CD14-positive monocyte (primary cell): Measurements from ENCODE around the gene FHIT. TPM values are rescaled to one million over a fixed set of nuclear protein-coding genes. Genes with fewer than 3 reads are reported as not detected.

Source experiments
- DNase-seq, 3 donors: peaks; one replicate each; pipeline ENCODE4 v3.0.0-alpha.2; 2011 to 2022
- H2AFZ ChIP-seq: 2 replicates; pipeline ENCODE4 v1.6.0; 2012; ENCODE audit warnings: mild to moderate bottlenecking, low read depth, low read length, inconsistent platforms; ENCODE audit not compliant: insufficient read depth, poor library complexity, severe bottlenecking
- H3K27ac ChIP-seq, 2 donors: 1 replicate in 1 of 2; 2 replicates in 1 of 2; pipeline ENCODE4 v1.5.1; 2012 to 2013; ENCODE audit warnings: low read length in 2 of 2, control low read depth in 1 of 2, inconsistent platforms in 1 of 2, low read depth in 1 of 2, mild to moderate bottlenecking in 1 of 2
- H3K27me3 ChIP-seq, 2 donors: one replicate each; pipeline versions ENCODE4 v1.6.0 to v1.6.1; 2011 to 2013; ENCODE audit warnings: low read length in 2 of 2; ENCODE audit not compliant: control insufficient read depth in 2 of 2, insufficient read depth in 2 of 2
- H3K36me3 ChIP-seq, 2 donors: replicated peaks in 1 of 2; 1 replicate in 1 of 2; 2 replicates in 1 of 2; pipeline versions ENCODE4 v1.5.1 to v1.6.1; 2012 to 2013; ENCODE audit warnings: low read length in 2 of 2, control low read depth in 1 of 2, inconsistent platforms in 1 of 2, mild to moderate bottlenecking in 1 of 2; ENCODE audit not compliant: insufficient read depth in 2 of 2, control insufficient read depth in 1 of 2
- H3K4me1 ChIP-seq, 2 donors: 1 replicate in 1 of 2; 2 replicates in 1 of 2; pipeline versions ENCODE4 v1.5.1 to v1.6.1; 2012 to 2013; ENCODE audit warnings: low read length in 2 of 2, control low read depth in 1 of 2, inconsistent platforms in 1 of 2, mild to moderate bottlenecking in 1 of 2, moderate library complexity in 1 of 2; ENCODE audit not compliant: insufficient read depth in 2 of 2, control insufficient read depth in 1 of 2
- H3K4me2 ChIP-seq: replicated peaks from 2 replicates; pipeline ENCODE3; 2012; ENCODE audit warnings: low read length, moderate library complexity, mild to moderate bottlenecking; ENCODE audit not compliant: poor library complexity, severe bottlenecking; ENCODE audit errors: extremely low read depth
- H3K4me3 ChIP-seq, 3 experiments: fragments of 200-600 bp in 1 of 3; sonication (generic) in 1 of 3; replicated peaks in 1 of 3; 1 replicate in 2 of 3; 2 replicates in 1 of 3; pipeline ENCODE4 v1.5.1; 2011 to 2013; ENCODE audit warnings: low read length in 3 of 3, mild to moderate bottlenecking in 3 of 3, control low read depth in 2 of 3, low read depth in 2 of 3, inconsistent platforms in 1 of 3, moderate library complexity in 1 of 3
- H3K79me2 ChIP-seq: 2 replicates; pipeline ENCODE4 v1.6.0; 2012; ENCODE audit warnings: mild to moderate bottlenecking, control low read depth, inconsistent platforms, low read length, moderate library complexity; ENCODE audit not compliant: insufficient read depth
- H3K9ac ChIP-seq: 2 replicates; pipeline ENCODE4 v1.6.0; 2017; ENCODE audit warnings: low read length, mild to moderate bottlenecking; ENCODE audit not compliant: insufficient read depth, poor library complexity, severe bottlenecking
- H3K9me3 ChIP-seq, 2 donors: replicated peaks in 1 of 2; 1 replicate in 1 of 2; 2 replicates in 1 of 2; pipeline versions ENCODE4 v1.5.1 to v1.6.1; 2012 to 2013; ENCODE audit warnings: low read length in 2 of 2, control low read depth in 1 of 2; ENCODE audit not compliant: control insufficient read depth in 1 of 2, insufficient read depth in 1 of 2
- H4K20me1 ChIP-seq: 2 replicates; pipeline ENCODE4 v1.6.0; 2012; ENCODE audit warnings: mild to moderate bottlenecking, low read length, control low read depth, moderate library complexity; ENCODE audit not compliant: insufficient read depth
- H3K27ac Mint-ChIP-seq, 7 donors: one replicate each; pipeline ENCODE4 v1.8.0; 2020; ENCODE audit warnings: mild to moderate bottlenecking in 7 of 7, mixed read lengths in 7 of 7, moderate library complexity in 6 of 7, inconsistent platforms in 2 of 7
- H3K27me3 Mint-ChIP-seq, 3 donors: one replicate each; pipeline ENCODE4 v1.8.0; 2021 to 2022; ENCODE audit warnings: low read depth in 3 of 3, mild to moderate bottlenecking in 3 of 3, mixed read lengths in 3 of 3, moderate library complexity in 3 of 3, inconsistent platforms in 1 of 3
- H3K36me3 Mint-ChIP-seq, 2 donors: one replicate each; pipeline ENCODE4 v1.8.0; 2020; ENCODE audit warnings: mixed read lengths in 2 of 2, inconsistent platforms in 1 of 2, mild to moderate bottlenecking in 1 of 2
- H3K4me1 Mint-ChIP-seq: one replicate; pipeline ENCODE4 v1.8.0; 2020; ENCODE audit warnings: mild to moderate bottlenecking, mixed read lengths
- H3K4me3 Mint-ChIP-seq, 2 donors: one replicate each; pipeline ENCODE4 v1.8.0; 2020; ENCODE audit warnings: mild to moderate bottlenecking in 2 of 2, mixed read lengths in 2 of 2, moderate library complexity in 1 of 2
- H3K9me3 Mint-ChIP-seq, 7 donors: one replicate each; pipeline ENCODE4 v1.8.0; 2020 to 2022; ENCODE audit warnings: mixed read lengths in 7 of 7, mild to moderate bottlenecking in 6 of 7, moderate library complexity in 6 of 7, inconsistent platforms in 2 of 7
- WGBS: methylation state at CpG from one replicate; pipeline ENCODE4 v1.1.5; 2013; ENCODE audit warnings: missing lambda C conversion rate; ENCODE audit not compliant: insufficient coverage; 5-methylcytosine and 5-hydroxymethylcytosine counted together
- intact Hi-C, 2 donors: fragments of 100-400 bp; cut with micrococcal nuclease; formaldehyde crosslinking; loops; one replicate each; pipeline versions ENCODE4 v1.15.0 to v1.15.1; 2023
- polyA plus RNA-seq, 3 donors: library from polyadenylated mRNA; depleted of rRNA in 1 of 3; unstranded in 2 of 3; stranded (reverse) in 1 of 3; fragments of 300-500 nt in 2 of 3; fragments of >200 nt in 1 of 3; fragmentation: Illumina TruSeq in 2 of 3; gene quantifications; 1 replicate in 2 of 3; 2 replicates in 1 of 3; pipeline ENCODE4 v1.2.3, GENCODE V29; 2012 to 2021
- TF ChIP-seq, protein P1 (sequence below): fragments of 200-600 bp; IDR thresholded peaks from one replicate; pipeline ENCODE4 v1.8.0; 2022; ENCODE audit warnings: antibody characterized with exemption, mild to moderate bottlenecking

Gene FHIT
- polyA plus RNA-seq, 3 donors: 1.7 to 3.4 (median 3.2) TPM

DNA sequence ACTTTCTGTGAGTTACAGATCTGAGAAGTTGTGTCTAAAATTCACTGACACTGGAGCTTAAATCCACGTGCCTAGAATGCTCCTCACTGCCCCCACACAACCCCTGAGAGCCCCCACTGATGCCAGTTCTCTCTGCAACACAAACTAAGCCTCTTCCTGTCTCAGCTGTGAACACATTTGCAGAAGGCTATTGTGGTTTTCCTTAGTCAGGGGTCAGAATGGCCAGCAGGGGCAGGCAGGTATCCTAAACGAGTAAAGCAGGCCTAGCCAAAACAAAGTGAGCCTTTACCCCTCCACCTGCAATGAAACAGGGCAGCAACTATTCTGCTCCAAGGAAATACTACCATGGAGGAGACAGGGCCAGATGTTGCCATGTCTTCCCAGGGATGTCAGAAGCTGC, 78.6 kb downstream of the FHIT start:
- H3K27me3 Mint-ChIP-seq: no peaks in the 10 kb centered on the region
- intact Hi-C loops: no loop called here
- Histone ChIP-seq H3K9me3 (no peaks in the 10 kb centered on the region), H4K20me1 (no peaks in the 10 kb centered on the region), H3K9ac (no peak overlapping the region), H3K79me2 (no peaks in the 10 kb centered on the region), H3K36me3 (no peaks in the 10 kb centered on the region), H3K4me1 (no peaks in the 10 kb centered on the region), H3K4me2 (no peak overlapping the region), H2AFZ (no peak overlapping the region), H3K27me3 (no peaks in the 10 kb centered on the region), H3K4me3 (no peak overlapping the region), H3K27ac (no peak overlapping the region)
- H3K4me3 Mint-ChIP-seq: no peak overlapping the region
- no peak overlapping the region for H3K27ac Mint-ChIP-seq
- TF ChIP-seq, protein P1, sequence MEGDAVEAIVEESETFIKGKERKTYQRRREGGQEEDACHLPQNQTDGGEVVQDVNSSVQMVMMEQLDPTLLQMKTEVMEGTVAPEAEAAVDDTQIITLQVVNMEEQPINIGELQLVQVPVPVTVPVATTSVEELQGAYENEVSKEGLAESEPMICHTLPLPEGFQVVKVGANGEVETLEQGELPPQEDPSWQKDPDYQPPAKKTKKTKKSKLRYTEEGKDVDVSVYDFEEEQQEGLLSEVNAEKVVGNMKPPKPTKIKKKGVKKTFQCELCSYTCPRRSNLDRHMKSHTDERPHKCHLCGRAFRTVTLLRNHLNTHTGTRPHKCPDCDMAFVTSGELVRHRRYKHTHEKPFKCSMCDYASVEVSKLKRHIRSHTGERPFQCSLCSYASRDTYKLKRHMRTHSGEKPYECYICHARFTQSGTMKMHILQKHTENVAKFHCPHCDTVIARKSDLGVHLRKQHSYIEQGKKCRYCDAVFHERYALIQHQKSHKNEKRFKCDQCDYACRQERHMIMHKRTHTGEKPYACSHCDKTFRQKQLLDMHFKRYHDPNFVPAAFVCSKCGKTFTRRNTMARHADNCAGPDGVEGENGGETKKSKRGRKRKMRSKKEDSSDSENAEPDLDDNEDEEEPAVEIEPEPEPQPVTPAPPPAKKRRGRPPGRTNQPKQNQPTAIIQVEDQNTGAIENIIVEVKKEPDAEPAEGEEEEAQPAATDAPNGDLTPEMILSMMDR: no peak
- H3K9me3 Mint-ChIP-seq: peaks cover 0 to 4% (median 0%) of the 10 kb centered on the region in 7 donors
- H3K4me1 Mint-ChIP-seq: no peaks in the 10 kb centered on the region
- no peak for DNase-seq
- H3K36me3 Mint-ChIP-seq: no peaks in the 10 kb centered on the region
- WGBS: 20% methylated on average over 1 of the region's 2 CpGs

DNA sequence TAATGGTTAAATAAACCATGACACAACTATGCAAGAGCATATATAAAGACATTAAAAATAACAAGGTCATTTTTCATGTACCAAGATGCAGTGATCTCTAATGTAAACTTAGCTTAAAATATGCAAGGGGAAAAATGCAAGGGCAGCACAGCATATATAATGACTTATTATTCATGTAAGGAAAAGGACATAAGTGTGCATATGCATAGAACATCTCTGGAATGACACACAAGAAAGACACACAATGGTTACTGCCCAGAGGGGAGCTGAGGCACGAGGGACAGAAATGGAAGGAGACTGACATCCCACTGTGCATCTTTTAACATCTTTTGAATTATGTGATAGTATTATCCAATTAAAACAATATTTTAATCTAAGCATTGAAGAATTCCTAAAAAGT, 79.0 kb downstream of the FHIT start:
- Mint-ChIP-seq H3K36me3 (no peaks in the 10 kb centered on the region), H3K9me3 (peaks cover 0 to 4% (median 0%) of the 10 kb centered on the region in 7 donors), H3K27ac (no peak overlapping the region), H3K4me3 (no peak overlapping the region), H3K4me1 (no peaks in the 10 kb centered on the region), H3K27me3 (no peaks in the 10 kb centered on the region)
- no peak overlapping the region for H3K4me3 ChIP-seq
- no peak overlapping the region for H2AFZ ChIP-seq
- WGBS: no CpG with 5 or more reads among the region's 1 CpG
- H3K9ac ChIP-seq: no peak overlapping the region
- H3K79me2 ChIP-seq: no peaks in the 10 kb centered on the region
- no peaks in the 10 kb centered on the region for H3K4me1 ChIP-seq
- no peak for DNase-seq
- H3K9me3 ChIP-seq: no peaks in the 10 kb centered on the region
- no peak overlapping the region for H3K4me2 ChIP-seq
- intact Hi-C loops: no loop called here
- H3K27me3 ChIP-seq: no peaks in the 10 kb centered on the region
- no peaks in the 10 kb centered on the region for H3K36me3 ChIP-seq
- TF ChIP-seq, protein P1: no peak
- H4K20me1 ChIP-seq: no peaks in the 10 kb centered on the region
- no peak overlapping the region for H3K27ac ChIP-seq
